Tibial nerve (tissue), 4 donors: ENCODE data around the gene STAMBPL1.

Source experiments
- CTCF ChIP-seq, 5 experiments: fragments of 200-600 bp in 3 of 5; fragments of 450-650 bp in 2 of 5; sonication (generic) in 3 of 5; IDR thresholded peaks; one replicate each; pipeline ENCODE4 v1.5.1; 2016 to 2019; ENCODE audit warnings: antibody characterized with exemption in 5 of 5, mild to moderate bottlenecking in 3 of 5, moderate library complexity in 2 of 5
- EP300 ChIP-seq, 2 donors: sonication (generic); formaldehyde crosslinking; IDR thresholded peaks; one replicate each; pipeline ENCODE4 v1.6.1; 2017; ENCODE audit warnings: antibody characterized with exemption in 2 of 2, mild to moderate bottlenecking in 1 of 2
- POLR2A ChIP-seq, 2 donors: fragments of 450-650 bp; IDR thresholded peaks; one replicate each; pipeline ENCODE4 v1.6.1; 2017; ENCODE audit warnings: antibody characterized with exemption in 2 of 2, mild to moderate bottlenecking in 2 of 2, moderate library complexity in 2 of 2

DNA sequence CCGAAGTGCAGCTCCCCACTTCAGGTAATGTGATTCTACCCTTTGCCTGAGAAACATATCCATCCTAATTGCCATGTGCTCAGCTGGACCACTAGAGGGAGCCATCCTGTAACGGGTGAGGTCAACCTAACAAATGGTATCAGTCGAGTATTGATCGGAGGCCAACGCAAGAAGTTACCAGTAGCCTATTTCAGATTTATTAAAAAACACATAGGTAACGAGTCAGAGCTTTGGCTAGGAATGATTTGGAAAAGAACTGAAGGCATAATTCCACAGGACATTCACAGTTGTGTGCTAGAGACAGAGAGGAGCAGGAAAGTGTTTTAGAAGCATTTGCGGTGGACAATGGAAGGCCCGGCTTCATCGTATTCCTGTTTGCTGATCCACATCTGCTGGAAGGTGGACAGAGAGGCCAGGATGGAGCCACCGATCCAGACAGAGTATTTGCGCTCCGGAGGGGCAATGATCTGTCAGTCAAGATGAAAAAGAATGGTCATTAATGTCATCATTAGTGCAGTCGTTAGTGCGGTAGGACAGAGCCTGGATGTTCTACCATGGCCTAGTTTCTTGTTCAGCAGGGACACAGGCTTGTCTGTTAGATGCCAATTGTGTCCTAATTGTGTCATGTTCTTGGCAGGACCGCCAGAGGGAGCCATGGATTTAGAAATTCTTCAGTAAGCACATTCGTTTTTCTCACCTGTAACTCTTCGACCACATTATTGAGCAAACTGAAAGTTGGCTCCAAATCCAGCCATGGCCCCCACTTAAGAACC is 55.0 kb downstream of the STAMBPL1 start:
- TF ChIP-seq CTCF (IDR thresholded peaks at IDR 0.05) (peak; percentile 69 to 85 (median 72)), POLR2A (IDR thresholded peaks at IDR 0.05) (no peak), EP300 (IDR thresholded peaks at IDR 0.05) (peak in 1 of 2 donors; percentile 42)
